Jurkat, Clone E6-1 (cell line): ENCODE measurements around the gene PCSK6.
"Not testable (repeated sequence)": the region's sequence is repeated elsewhere in the genome, so short reads cannot be mapped to it uniquely, and the experiment has no call there.

Experiments used
- DNase-seq: peaks from one replicate; pipeline ENCODE4 v3.0.0-alpha.2; 2011; ENCODE audit warnings: low read depth, low spot score
- H3K4me3 ChIP-seq: 2 replicates; pipeline ENCODE4 v1.5.1; 2011; ENCODE audit warnings: mild to moderate bottlenecking, low read length, control low read depth, moderate library complexity

The PCSK6 gene

DNA sequence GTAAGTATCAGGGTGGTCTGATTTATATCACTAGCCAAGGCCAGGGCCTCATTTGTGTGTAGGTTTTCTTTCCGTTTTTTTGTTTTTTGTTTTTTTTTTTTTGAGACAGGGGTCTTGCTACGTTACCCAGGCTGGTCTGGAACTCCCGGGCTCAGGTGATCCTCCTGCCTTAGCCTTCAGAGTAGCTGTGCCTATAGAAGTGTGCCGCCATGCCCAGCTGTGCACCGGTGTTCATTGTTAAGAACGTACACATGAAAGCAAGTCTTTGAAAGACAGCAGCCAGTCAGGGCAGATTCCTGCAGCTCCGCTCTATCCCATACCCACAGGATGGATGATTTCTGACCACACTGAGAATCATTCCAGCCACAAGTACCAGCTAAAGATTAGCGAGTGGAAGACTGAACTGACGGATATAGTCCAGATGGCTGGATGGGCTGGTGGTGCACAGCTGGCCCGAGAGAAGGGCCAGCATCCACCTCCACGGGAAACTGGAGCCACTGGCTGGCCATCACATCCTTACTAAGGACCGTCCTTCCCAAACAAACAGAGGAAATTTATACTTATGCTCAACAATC is 95.4 kb downstream of the PCSK6 start:
- H3K4me3 ChIP-seq, result no peak overlapping the region
- DNase-seq, result no peak

DNA sequence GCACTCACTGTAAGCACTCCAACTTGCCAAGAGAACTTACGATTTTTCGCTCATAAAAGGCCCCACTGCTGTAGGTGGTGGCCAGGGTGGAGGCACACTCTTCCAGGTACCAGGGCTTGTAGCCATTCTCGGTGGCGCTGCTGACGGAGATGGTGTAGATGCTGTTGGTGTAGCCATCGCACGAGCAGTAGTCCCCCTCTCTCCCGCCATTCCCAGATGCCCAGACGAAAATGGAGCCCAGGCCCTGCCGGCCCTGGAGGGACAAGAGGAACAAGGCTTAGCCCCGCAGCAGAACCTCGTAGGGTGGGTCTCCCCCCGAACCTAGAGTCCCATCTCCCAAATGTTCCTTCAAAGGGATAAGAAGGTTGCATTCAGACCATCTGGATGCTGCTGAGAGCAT is 96.3 kb downstream of the PCSK6 start:
- no peak overlapping the region for H3K4me3 ChIP-seq
- no peak for DNase-seq

DNA sequence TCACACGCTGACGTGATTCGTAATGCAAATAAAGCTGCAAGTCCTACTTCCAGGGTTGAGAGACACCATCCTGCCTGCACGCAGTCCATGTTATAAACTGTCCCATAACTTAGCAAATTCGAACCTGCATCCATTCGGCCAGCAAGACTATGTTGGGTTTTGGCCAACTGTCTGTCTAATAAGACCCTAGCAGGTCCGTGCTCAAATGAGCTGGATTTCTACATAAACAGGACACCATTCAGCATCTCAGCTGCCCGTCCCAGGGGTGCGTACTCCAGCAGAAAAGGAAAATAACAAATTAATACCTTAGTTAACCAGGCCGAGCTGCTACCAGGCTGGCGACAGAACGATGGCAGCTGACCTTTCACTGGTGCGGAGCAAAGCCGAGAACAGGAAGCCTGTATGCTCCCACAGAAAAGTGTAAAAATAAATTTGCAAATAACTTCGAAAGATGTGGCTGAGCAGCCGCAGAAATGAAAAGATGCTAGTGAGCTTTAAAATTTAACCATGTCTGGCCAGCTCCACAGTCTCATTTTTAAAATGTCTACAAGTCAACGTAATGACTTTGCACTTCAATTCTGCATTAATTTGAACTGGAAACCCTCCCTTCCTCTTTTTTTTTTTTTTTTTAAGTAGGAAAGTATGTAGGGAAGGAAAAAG is 97.4 kb downstream of the PCSK6 start:
- no peak overlapping the region for H3K4me3 ChIP-seq
- no peak for DNase-seq

DNA sequence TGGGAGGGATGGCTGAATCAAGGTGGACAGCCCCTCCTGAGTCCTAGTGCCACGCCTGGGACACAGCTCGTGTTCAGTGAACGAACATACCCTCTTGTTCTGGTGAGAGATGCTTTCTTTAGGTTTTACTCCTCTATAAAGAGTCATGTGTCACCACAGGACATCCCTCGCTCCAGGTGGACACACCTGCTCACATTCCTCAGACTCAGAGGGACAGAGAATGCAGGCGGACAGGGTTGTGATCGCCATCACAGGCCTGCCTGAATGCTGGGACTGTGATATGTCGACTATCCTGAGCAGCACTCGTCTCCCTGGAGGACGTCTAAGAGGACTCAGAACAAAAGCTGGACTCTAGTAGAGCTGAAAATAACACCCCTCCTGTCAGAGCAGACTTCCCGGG is 98.1 kb downstream of the PCSK6 start:
- no peak overlapping the region for H3K4me3 ChIP-seq
- no peak for DNase-seq

DNA sequence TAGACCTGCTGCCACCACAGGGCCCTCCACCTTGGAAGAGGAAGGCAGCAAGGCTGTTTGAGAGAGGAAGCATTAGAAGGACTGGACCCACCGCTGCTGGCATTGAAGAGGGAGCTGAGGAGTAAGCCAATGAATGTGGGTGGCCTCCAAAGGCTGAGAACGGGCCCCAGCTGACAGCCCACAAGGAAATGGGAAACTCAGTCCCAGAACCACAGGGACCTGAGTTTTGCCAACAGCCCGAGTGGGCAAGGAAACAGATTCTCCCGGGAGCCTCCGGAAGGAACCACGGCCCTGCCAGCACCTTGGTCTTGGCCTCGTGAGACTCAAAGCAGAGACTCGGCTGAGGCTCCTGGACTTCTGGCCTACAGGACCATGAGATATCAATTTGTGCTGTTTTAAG is 99.0 kb downstream of the PCSK6 start:
- H3K4me3 ChIP-seq, result no peak overlapping the region
- no peak for DNase-seq

DNA sequence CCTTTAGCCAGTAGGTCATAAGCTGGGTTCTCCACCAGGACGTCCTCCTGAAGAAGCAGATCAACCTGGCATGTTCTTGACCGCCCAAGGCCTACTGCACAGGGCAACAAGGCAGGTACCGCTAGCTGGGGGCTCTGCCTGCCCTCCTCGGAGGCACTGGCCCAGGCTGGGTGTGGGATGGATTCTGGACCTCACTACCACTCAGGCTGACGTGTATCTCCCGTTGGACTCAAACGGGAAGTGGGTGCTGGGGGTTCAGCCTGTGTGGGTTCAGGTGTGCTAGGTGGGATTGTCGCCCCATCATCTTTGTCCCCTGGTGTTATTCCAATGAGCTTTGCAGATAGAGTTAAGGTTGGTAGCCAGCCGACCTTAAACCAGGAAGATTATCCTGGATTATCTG is 99.4 kb downstream of the PCSK6 start:
- H3K4me3 ChIP-seq, result no peak overlapping the region
- no peak for DNase-seq

DNA sequence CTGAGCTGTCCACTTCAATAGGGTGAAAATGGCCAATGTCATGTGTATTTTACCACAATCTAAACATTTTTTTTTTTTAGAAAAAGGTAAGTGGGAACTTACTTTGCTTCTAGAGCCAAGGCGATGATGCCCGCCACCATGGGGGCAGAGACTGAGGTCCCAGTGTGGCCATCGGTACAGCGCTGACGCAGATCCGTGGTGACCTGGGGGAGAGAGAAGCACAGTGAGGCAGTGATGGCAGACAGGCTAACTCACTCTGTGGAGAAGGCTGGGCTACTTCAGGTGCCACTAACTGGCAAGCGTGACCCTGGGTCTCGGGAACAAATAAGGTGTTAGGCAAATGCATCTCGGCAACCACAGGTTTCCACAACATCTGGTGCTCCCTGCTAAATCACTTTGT is 100.1 kb downstream of the PCSK6 start:
- DNase-seq, result no peak
- H3K4me3 ChIP-seq, result no peak overlapping the region

DNA sequence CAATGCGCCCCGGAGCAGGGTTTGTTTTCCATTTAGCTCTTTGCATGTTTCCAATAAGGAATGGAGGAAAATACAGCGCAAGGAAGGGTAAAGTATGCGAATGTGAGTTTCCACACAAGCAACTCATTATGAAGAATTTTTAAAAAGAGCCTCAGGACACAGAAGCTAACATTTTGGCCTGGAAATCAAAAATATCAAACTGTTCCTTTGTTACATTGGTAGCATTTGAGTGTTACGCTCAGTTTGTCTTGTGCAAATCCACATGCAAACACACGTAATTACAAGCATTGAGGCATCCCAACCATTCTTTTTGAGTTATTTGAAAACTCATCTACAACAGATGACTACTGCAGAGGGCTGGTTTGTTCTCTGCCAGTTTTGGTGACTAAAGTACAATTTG is 101.5 kb downstream of the PCSK6 start:
- H3K4me3 ChIP-seq, result no peak overlapping the region
- no peak for DNase-seq

DNA sequence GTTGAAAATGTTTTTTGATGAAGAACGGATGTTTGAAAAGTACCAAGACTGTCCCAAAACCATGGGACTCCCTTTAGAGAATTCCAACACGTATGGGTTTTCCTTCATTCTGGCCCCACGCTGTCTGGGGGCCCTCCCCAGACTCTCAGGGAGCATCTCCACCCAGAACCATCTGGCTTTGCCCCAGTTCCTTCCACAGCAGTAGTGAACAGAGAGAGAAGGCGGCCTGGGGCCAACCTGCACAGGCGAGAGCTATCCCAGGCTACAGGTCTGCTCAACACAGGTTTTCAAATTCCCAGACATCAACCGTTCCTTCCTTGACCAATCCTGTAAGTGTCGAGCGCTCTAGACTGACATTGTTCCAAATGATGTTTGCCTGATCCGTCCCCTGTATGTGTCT is 101.9 kb downstream of the PCSK6 start:
- no peak for DNase-seq
- no peak overlapping the region for H3K4me3 ChIP-seq

DNA sequence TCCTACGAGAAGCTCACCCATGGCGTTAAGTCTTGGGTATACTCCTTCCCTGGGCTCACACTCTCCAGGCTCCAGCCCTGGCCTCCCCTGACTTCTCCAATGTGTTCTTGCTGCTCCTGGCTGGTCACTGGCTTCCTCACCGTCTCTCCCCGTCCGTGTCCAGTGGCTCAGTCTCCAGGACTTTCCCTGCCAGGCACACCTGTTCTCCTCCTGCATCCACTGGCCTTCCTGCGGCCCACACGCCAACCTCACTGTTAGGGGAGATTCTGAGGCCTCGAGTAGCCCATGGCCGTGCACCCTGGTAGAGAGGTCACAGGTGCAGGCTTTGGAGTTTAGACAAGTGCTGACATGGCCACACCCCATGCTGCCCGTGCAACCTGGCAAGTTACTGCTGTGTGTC is 102.5 kb downstream of the PCSK6 start:
- DNase-seq, result no peak

DNA sequence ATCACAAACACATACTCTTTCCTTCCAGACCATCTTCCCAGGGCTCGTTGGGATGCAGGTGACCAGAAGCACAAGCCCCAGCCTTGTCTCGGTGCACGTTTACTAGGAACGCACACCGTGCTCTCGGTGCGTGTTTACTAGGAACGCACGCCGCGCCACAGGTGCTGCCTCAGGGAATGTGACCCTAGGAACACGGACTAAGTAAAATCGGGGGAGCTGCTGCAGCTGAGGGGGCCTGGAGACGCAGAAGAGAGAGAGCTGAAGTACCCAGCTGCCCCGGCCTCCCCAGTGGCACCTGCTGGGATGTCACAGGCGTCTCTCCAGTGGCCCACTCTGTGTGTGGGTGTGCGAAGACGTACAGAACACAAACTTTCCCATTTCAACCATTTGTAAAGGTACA is 103.5 kb downstream of the PCSK6 start:
- no peak overlapping the region for H3K4me3 ChIP-seq
- no peak for DNase-seq

More for the DNA sequence above, 102.5 kb downstream of the PCSK6 start:
- no peak overlapping the region for H3K4me3 ChIP-seq

DNA sequence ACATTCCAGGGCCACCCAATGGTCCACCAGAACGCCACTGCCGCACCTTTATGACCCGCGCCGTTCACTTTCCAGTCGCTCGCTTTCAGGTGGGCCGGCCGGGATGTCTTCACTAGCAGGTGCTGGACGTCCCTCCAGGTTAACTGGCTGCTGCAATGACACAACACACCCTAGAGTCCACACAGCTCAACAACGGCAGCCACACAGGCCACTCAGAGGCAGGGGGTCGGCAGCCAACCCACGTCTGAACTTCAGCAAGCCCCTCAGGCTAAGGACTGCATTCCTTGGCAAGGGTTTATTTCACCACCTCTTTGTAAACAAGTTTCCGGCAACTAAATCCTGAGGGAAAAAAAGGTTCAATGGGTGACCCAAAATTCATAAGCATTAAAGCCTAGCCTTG is 105.2 kb downstream of the PCSK6 start:
- no peak for DNase-seq
- no peak overlapping the region for H3K4me3 ChIP-seq

DNA sequence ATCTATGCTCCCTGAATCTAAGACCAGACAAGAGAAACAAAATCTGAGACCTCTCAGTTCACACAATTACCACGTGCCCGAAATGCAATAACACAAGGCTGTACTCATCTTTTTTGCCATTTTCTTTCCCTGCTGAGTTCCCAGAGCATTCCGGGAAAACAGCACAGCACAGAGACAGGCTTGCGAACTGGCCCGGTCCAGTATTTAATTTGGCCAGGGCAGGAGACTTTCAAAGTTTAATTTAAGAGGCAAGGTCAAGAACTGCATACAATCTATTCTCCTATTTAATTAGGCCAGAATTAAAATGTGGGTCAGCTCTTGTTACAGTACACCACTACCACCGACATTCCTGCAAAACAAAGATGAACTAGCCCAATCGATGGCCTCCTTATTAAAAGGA is 107.0 kb downstream of the PCSK6 start:
- H3K4me3 ChIP-seq, result no peak overlapping the region
- DNase-seq, result no peak

DNA sequence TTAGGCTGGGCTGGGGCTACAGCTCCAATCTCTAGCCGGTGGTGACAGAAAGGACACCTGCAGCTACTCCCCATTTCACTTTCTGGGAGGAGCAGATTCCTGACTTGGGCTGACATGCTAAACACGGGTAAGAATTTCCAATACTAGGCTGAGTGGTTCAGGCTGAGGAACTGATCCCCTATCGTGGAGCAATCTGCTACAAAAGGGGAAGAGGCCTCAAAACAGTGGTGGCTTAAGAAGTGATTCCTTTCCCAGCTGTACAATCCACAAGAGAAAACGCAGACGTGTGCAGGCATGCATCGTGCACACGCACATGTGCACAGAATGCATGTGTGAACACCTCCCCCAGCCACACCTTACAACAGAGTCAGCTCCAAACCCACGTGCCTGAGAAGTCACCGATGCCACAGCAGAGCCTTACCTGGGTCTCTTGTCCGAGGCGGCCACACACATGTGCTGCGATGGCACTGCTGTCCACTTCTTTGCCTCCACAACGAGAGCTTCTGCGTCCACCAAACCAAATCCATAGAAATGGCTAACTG is 107.8 kb downstream of the PCSK6 start:
- no peak overlapping the region for H3K4me3 ChIP-seq
- DNase-seq, result no peak

DNA sequence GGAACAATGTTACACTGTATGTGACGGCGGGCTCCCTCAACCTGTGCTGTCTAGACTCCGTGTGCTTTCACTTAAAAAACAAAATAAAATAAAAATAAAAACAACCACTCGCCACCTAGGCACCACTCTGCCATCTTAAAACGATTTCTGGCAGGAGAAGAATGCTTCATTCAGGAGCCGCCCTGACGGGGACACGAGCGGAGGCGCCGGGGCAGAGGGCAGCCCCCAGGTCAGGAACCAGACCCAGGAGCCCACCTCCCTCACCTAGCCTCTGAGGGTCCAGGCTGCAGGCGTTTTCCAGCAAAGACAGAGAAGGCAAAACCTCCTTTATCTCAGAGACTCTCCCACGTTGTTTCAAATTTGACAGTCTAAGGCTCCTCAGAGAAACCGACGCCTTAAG is 109.4 kb downstream of the PCSK6 start:
- H3K4me3 ChIP-seq, result no peak overlapping the region
- no peak for DNase-seq

DNA sequence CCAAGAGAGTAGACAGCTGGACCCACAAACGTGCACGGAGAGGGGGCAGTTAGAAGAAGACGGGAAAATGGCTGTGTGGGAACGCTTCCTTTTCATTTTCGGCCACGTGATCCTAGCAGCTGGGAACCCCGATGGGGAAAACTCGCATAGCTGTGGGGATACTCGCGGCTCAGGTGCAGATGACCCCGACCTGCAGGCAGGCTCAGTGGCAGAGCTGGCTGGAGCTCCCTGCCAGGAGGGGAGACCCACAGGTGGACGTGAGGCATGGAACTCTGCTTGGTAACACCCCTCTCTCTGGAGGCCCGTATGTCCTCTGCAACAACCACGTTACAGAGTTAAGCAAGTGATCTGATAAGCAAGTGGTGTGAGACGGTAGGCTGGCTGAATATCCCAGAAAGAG is 109.9 kb downstream of the PCSK6 start:
- no peak overlapping the region for H3K4me3 ChIP-seq
- no peak for DNase-seq

DNA sequence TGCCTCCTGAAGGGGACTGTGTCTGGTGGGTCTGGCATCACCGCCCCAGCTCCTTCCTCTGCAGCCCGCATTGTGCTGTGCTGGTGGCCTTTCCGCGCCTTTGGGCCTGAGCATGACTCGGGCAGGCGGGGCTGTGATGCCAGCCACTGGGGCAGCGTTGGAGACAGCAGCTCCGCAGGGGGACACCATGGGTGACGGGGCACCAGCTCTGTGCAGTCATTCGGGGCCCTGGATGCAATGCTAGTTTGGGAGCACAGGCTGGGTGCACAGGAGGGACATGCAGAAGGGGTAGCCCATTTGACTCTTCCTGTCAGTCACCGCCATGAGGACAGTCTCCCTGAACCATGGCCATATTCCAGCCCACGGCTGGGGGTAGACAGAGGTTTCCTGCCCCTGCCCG is 110.6 kb downstream of the PCSK6 start:
- DNase-seq, result no peak
- H3K4me3 ChIP-seq, result no peak overlapping the region

DNA sequence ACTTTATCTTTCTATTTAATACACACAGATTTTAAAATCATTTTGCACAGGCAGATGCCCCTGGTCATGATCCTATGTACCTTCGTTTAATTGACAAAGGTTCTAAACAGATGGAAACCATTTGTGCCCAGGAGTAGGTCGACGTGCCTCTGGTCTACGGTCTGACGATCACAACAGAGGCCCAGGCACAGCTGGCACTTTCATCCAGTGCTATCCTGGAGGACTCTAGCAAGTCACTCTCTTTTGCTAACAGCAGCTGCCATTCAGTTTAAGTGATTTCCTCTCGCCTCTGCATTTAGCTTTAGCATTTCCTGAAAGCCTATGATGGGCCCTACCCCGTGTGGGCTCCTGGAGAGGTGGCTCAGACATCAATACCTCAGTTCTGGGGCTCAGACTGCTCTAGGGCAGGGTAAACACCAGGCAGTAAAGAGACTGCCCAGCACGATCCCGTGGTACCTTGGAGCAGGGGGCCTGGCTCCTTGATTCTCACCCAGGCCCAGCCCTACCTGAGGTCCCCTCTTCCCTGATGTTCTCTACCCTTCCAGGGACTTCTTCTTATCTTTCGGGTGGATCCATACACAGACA is 111.2 kb downstream of the PCSK6 start:
- no peak for DNase-seq
- no peak overlapping the region for H3K4me3 ChIP-seq

DNA sequence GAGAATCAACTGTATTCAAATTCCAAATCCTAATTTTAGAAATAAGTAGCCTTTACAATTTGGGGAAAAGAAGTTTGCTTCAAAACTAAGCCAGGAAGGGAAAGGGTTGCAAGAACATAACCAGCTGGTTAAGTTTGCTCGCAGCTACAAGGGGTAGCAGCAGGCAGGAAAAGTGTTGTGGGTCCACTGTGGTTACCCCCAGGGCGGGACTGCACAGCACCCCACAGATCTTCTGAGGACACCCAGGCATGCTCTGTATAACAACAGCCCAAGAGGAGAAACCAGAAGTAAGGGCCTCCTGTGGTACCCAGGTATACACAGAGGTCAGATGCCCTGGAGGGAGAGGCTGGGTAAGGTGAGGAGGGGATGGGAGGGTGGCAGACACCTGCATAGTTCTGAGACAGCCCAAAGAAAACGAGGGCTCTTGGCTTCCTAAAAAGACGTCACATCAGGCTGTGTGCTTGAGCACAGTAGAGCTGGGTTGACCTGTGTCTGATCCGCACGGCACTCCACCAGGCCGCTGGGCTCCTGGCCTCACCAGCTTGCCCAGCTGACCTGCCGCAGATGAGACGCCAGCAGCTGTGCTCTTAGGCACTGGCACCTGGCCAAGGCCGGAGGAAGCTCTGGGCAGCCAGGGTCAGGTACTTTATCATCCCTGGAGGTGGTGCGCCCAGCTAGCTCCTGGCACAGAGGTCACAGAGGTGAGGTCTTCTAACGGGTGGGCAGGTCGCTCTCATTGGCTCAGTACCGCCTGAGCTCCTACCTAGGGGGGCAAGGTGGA is 112.7 kb downstream of the PCSK6 start:
- H3K4me3 ChIP-seq, result no peak overlapping the region
- DNase-seq, result peak; percentile 6

DNA sequence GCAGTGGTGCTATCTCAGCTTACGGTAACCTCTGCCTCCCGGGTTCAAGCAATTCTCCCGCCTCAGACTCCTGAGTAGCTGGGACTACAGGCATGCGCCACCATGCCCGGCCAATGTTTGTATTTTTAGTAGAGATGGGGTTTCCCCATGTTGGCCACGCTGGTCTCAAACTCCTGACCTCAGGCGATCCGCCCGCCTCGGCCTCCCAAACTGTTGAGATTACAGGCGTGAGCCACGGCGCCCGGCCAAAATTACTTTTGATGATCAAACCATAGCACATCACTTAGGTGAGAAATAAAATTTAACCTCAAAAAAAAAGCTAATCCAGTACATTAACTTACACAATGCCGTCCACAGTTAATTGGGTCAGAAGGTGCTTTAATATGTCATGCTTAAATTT is 114.5 kb downstream of the PCSK6 start:
- DNase-seq, H3K4me3 ChIP-seq: not testable (repeated sequence)
